OCI-LY3 (cell line): ENCODE results near the gene UROC1.

ENCODE experiments used
- H2AFZ ChIP-seq: fragments of 200-600, 300-600 bp; shearing (Covaris generic); 2 replicates; pipeline ENCODE4 v1.6.0; 2014; ENCODE audit warnings: antibody characterized with exemption, low read depth, low read length
- H3K27ac ChIP-seq: fragments of 200-600, 300-600 bp; sonication (generic); 2 replicates; pipeline ENCODE4 v1.5.1; 2014; ENCODE audit warnings: mild to moderate bottlenecking, low read length, moderate library complexity, mixed read lengths
- H3K27me3 ChIP-seq: fragments of 200-600, 300-600 bp; sonication (generic); 2 replicates; pipeline ENCODE4 v1.6.1; 2014; ENCODE audit warnings: low read depth, low read length, mixed read lengths
- H3K36me3 ChIP-seq: fragments of 200-600, 300-600 bp; sonication (generic); replicated peaks from 2 replicates; pipeline ENCODE3; 2014; ENCODE audit warnings: low read depth, low read length, mixed read lengths
- H3K4me1 ChIP-seq: fragments of 300-600, 200-600 bp; sonication (generic); 2 replicates; pipeline ENCODE4 v1.6.1; 2014; ENCODE audit warnings: low read length, mixed read lengths
- H3K4me2 ChIP-seq: fragments of 200-600, 300-600 bp; sonication (generic); 2 replicates; pipeline ENCODE4 v1.6.1; 2014; ENCODE audit warnings: low read length, mixed read lengths
- H3K4me3 ChIP-seq: fragments of 300-600, 200-600 bp; sonication (generic); 2 replicates; pipeline ENCODE4 v1.5.1; 2014; ENCODE audit warnings: antibody characterized with exemption, mild to moderate bottlenecking, low read length, moderate library complexity
- H3K79me2 ChIP-seq: fragments of 300-600, 200-600 bp; shearing (Covaris generic); 2 replicates; pipeline ENCODE4 v1.6.1; 2014; ENCODE audit warnings: mild to moderate bottlenecking, low read length, mixed read lengths
- H3K9ac ChIP-seq: fragments of 300-600, 200-600 bp; shearing (Covaris generic); 2 replicates; pipeline ENCODE4 v1.6.0; 2014; ENCODE audit warnings: mild to moderate bottlenecking, low read length, moderate library complexity
- H3K9me3 ChIP-seq: fragments of 200-600, 300-600 bp; shearing (Covaris generic); 2 replicates; pipeline ENCODE4 v1.6.1; 2014; ENCODE audit warnings: low read length, mixed read lengths; ENCODE audit not compliant: insufficient read depth
- H4K20me1 ChIP-seq: fragments of 200-600, 300-600 bp; sonication (generic); 2 replicates; pipeline ENCODE4 v1.6.1; 2016; ENCODE audit warnings: low read length, mixed read lengths; ENCODE audit not compliant: insufficient read depth
- EZH2phosphoT487 ChIP-seq: fragments of 200-600 bp; shearing (Covaris generic); IDR thresholded peaks from 2 replicates; pipeline ENCODE4 v1.6.1; 2018; ENCODE audit warnings: antibody characterized with exemption, mixed run types, low read depth
- TF ChIP-seq, protein P1 (sequence below): fragments of 200-600, 300-600 bp; sonication (generic); IDR thresholded peaks from 2 replicates; pipeline ENCODE4 v1.5.1; 2014; ENCODE audit warnings: antibody characterized with exemption, low read length, low read depth

The UROC1 gene

DNA sequence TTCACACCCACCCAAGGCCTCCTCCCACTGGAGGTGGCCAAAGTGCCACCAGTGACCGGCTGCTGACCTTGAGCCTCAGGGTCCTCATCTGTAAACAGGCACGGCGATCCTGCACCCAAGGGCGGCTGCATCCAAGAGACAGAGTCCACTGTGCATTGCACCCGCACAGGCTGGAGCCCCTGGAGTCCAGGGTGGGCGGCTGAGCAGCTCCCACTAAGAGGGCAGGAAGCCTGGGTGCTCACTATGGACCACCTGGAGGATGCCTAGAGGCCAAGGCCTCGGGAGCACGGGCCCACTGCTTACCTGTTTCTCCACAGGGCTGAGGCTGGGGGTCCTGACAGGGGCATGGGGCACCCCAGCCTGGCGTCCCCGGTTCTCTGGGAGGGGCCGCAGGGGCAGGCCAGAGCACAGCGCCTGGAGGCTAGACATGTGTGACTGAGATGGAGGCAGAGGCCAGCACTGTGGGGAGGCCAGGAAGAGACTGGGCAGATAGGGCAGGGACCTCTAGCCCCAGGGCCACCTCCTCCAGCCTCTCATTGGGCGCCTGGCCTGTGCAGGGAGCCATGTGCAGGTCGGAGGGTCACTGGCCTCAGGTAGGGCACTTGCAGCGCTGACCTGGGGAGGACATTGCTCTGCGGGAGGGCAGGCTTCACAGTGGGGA, at the start of gene UROC1:
Gene UROC1 (minus strand): TSS at position 483 of the 661 bp plus-strand sequence. CDS start 54 bp downstream, at position 429.
- Histone ChIP-seq H3K9ac (no peak within 1 kb of the TSS), H2AFZ (no peak within 1 kb of the TSS), H3K4me2 (no peak within 1 kb of the TSS)

DNA sequence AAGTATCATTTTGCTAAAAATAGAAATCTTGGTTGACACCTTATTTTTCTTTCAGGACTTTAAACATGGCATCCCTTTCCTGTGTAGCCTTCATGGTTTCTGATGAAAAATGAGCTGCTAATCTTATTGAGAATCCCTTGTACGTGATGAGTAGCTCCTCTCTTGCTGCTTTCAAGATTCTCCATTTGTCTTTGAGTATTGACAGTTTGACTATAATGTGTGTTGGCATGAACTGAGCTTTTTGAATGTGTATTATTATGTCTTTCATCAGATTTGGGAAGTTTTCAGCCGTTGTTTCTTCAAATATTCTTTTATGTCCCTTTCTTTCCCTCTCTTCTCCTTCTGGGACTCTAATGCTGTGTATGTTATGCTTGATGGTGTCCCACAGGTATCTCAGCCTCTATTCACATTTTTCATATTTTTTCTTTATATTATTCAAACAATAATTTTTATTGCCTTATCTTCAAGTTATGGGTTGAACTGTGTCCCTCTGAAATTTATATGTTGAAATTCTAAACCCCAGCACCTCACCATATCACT, 45.2 kb upstream of the UROC1 start:
- Histone ChIP-seq H3K4me3 (no peak overlapping the region), H2AFZ (no peak overlapping the region), H3K4me2 (no peak overlapping the region), H4K20me1 (no peaks in the 10 kb centered on the region), H3K9ac (no peak overlapping the region), H3K79me2 (no peaks in the 10 kb centered on the region), H3K27me3 (peaks cover 40% of the 10 kb centered on the region), H3K4me1 (no peaks in the 10 kb centered on the region), H3K9me3 (no peaks in the 10 kb centered on the region), H3K36me3 (no peaks in the 10 kb centered on the region), H3K27ac (no peak overlapping the region)
- TF ChIP-seq EZH2phosphoT487, result no peak
- TF ChIP-seq, protein P1, sequence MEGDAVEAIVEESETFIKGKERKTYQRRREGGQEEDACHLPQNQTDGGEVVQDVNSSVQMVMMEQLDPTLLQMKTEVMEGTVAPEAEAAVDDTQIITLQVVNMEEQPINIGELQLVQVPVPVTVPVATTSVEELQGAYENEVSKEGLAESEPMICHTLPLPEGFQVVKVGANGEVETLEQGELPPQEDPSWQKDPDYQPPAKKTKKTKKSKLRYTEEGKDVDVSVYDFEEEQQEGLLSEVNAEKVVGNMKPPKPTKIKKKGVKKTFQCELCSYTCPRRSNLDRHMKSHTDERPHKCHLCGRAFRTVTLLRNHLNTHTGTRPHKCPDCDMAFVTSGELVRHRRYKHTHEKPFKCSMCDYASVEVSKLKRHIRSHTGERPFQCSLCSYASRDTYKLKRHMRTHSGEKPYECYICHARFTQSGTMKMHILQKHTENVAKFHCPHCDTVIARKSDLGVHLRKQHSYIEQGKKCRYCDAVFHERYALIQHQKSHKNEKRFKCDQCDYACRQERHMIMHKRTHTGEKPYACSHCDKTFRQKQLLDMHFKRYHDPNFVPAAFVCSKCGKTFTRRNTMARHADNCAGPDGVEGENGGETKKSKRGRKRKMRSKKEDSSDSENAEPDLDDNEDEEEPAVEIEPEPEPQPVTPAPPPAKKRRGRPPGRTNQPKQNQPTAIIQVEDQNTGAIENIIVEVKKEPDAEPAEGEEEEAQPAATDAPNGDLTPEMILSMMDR, result no peak

More for the DNA sequence above, at the start of gene UROC1:
- TF ChIP-seq, protein P1, result no peak
- TF ChIP-seq EZH2phosphoT487, result no peak
- Histone ChIP-seq H3K9me3 (no peaks in the 10 kb centered on the region), H3K4me3 (no peak within 1 kb of the TSS), H3K4me1 (no peaks in the 10 kb centered on the region), H3K27me3 (no peaks in the 10 kb centered on the region), H4K20me1 (no peaks in the 10 kb centered on the region), H3K27ac (no peak within 1 kb of the TSS), H3K79me2 (no peaks in the 10 kb centered on the region), H3K36me3 (no peaks in the 10 kb centered on the region)

- no peaks in the 10 kb centered on the region for H4K20me1 ChIP-seq
- no peaks in the 10 kb centered on the region for H3K79me2 ChIP-seq
- no peaks in the 10 kb centered on the region for H3K9me3 ChIP-seq
- H3K4me2 ChIP-seq, result no peak within 1 kb of the TSS
- H3K4me3 ChIP-seq, result no peak within 1 kb of the TSS
- no peak within 1 kb of the TSS for H2AFZ ChIP-seq
- peaks cover 11% of the 10 kb centered on the region for H3K27me3 ChIP-seq
- no peak within 1 kb of the TSS for H3K9ac ChIP-seq
- no peaks in the 10 kb centered on the region for H3K4me1 ChIP-seq
- no peak for TF ChIP-seq EZH2phosphoT487
- no peaks in the 10 kb centered on the region for H3K36me3 ChIP-seq
- no peak within 1 kb of the TSS for H3K27ac ChIP-seq
Measured at GRCh38 chr3:126558336-126559071, 40.9 kb upstream of the UROC1 start, which contains the start of gene C3orf22. C3orf22 (minus strand) TSS chr3:126558932; CDS start chr3:126553390, 5,542 bp downstream.

DNA sequence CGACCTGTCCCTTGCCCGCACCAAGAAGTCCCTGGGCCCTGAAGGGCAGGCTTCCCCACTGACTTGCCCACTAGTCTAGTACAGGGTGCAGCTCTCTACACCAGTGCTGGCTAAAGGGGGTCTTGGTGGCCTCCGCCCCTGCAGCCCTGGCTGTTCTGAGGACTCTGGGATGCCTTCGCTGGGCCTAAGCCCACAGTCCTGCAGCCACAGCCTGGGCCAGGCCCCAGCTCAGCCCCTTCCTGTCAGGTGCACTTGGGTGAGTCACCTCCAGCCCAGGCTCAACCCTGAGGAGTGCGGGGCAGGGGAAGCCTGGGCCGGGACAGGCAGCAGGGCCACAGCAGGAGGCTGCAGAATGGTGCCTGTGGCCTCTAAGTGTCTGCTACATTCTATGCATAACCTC, 40.2 kb upstream of the UROC1 start:
- no peaks in the 10 kb centered on the region for H3K36me3 ChIP-seq
- TF ChIP-seq, protein P1, result no peak
- TF ChIP-seq EZH2phosphoT487, result no peak
- H4K20me1 ChIP-seq, result no peaks in the 10 kb centered on the region

More for the DNA sequence above, 40.2 kb upstream of the UROC1 start:
- no peak overlapping the region for H2AFZ ChIP-seq
- no peak overlapping the region for H3K4me2 ChIP-seq
- H3K9me3 ChIP-seq, result no peaks in the 10 kb centered on the region
- no peak overlapping the region for H3K4me3 ChIP-seq
- no peaks in the 10 kb centered on the region for H3K79me2 ChIP-seq
- no peak overlapping the region for H3K27ac ChIP-seq
- H3K4me1 ChIP-seq, result no peaks in the 10 kb centered on the region
- H3K27me3 ChIP-seq, result 0 out of 2 replicates have a peak, but pooled peaks cover 5% of the 10 kb centered on the region
- H3K9ac ChIP-seq, result no peak overlapping the region
